GM18870 (cell line): Measurements from ENCODE around the gene WDR5.

ENCODE experiments used
- ATAC-seq: cut with Tn5 transposase; IDR thresholded peaks from one replicate; pipeline ENCODE4 v1.9.1; 2021; ENCODE audit warnings: moderate library complexity; ENCODE audit not compliant: unreplicated experiment

The WDR5 gene

DNA sequence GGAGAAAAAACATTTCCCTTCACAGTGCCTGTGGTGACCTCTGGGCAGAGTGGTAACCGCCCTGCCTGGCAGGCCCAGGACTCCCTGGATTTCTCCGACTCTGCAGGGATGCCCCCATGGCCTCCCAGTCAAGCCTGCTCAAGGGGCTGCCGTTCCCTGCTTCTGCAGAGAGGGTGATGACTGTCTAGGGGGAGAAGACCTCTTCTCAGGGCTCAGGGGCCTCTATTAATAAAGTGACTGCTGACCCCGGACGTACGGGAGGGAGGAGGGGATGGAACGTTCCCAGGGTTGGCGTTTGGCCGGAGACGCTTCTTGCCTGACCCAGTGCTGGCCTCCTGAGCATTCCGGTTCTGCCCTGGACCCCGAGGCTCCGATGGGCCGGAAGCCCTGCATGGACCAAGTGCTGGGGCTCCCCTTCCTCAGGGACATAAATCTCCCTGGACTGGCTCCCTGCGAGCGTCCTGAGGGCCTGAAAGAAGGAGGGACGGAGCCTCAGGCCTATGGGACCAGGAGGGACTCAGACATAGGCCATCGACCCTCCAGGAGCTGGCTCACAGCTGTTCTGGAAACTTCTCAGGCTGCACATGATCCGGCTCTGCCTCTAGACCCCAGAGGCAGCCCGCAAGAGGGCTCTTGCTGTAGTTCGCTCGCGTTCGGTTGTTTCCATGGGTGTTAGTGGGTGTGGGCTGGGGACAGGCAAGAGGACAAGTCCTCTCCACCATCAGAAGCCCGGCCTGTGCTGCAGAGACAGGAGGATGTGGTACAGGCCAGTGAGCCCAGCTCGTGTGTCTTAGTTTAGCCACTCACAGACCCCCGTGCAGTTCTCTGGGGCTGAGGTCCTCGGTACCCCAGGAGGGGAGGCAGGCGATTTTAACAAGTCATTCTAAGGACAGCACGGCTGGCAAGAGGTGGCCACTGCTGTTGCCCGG lies 36.6 kb downstream of the WDR5 start:
- ATAC-seq, result no peak

DNA sequence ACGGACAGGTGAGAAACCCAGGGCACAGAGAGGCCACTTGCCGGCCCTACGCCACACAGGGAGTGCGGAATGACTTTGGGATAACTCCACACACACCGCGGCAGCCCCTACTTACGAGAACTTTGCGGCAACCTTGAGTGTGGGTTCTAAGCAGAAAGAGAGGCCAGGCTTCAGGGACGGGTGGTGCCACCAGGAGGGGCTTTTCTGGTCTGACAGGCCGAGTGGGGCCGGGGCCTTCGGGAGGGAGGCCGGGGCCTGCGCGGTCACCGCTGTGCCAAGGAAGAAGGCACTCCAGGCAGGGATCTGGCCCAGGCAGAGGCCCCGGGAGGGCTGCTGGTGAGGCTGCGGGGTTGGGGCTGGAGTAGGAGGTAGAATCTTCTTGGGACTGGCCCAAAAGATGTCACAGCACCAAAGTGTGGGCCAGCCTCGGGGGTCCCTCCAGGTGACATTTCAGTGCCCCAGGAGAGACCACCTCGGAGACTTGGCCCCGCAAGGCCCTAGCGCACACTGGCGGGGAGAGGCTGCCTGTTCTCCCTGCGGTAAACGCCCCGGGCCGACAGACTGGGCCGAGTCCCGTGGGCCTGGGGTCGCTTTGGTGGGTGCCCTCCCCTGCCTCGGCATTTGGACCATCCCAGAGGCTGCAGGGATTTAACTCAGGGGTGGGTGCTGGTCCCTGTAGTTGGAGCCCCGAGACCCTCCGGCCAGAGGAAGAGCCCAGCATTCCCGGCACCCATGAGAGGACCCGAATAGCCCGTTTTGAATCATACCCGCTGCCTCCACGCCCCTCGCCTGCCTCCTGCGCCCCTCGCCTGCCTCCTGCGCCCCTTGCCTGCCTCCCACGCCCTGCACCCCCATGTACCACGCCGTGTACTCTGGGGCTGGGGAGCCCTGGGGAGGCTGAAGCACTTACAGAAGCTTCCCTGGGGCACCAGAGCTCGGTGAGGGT lies 37.5 kb downstream of the WDR5 start:
- no peak for ATAC-seq

DNA sequence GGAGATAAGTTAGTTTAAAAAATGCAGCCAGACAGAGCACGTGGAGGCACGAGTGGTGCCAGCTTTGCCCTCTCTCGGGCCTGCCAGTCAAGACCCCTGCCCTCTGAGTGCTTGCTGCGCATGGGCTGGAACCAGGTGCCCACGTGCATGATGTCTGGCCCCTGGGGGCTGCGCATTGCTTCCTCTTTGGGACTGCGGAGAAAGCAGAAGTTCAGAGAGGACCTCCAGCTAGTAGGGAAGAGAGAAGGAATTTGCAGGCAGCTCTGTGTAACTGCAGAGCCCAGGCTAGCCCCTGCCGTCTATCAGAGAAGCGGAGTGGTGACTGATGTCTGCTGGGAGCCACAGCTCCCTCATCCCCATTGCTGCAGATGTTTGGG lies 38.2 kb downstream of the WDR5 start:
- no peak for ATAC-seq

DNA sequence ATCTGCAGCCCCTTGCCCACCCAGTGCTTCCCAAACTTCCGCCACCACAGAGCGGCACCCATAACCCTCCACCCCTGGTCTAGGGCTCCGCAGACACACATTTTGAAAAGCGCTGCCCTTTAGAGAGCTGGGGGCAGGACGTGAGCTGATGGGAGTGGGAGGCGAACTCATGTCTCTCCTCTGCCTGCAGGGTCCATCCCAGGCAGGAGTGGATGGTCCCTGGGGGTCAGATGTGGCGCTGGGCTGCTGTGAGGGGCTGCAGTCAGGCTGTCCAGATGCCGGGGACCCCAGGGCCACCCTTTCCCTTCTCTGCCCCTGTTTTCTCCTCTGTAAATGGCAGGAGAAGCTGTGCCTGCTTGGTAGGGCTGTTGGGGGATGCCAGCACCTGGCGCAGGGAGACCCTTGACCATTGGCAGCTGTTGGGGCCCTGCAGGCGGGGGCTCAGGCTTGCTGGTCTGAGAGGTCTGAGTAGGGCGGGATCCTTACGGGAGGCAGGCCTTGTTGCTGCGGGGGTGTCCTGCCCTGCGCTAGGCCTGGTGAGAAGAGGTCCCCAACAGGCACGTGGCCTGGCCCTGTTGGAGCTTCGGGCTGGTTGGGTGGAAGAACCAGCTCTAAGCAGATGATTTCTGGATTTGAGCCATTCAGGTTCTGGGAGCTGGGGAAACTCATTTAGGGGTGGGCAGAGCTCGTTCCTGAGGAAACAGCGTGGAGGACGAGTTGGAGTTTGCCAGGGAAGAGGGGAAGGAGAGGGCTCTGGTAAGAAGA lies 38.8 kb downstream of the WDR5 start:
- ATAC-seq, result no peak

DNA sequence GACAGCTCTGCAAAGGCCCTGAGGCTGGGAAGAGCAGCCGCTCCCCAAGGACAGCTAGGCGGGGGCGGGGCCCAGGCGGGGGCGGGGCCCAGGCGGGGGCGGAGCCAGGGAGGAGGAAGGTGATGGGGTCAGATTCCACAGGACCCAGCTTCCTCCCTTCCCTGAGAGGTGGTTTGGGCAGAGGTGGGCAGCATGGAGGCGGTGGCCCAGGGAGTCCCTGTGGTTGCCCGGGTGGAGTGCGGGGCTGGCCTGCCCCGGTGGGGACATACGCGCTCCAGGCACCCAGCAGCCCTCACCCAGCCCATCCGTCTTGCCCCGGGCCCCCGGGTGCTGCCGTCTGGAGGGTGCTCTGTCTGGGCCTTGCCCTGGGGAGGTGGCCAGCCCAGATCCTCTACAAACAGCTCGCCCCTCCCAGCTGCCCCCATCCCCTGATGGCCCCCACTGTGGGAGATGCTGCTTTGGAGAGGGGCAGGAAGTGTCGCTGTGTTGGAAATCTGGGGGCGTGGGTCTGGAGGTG lies 39.5 kb downstream of the WDR5 start:
- ATAC-seq, result no peak

DNA sequence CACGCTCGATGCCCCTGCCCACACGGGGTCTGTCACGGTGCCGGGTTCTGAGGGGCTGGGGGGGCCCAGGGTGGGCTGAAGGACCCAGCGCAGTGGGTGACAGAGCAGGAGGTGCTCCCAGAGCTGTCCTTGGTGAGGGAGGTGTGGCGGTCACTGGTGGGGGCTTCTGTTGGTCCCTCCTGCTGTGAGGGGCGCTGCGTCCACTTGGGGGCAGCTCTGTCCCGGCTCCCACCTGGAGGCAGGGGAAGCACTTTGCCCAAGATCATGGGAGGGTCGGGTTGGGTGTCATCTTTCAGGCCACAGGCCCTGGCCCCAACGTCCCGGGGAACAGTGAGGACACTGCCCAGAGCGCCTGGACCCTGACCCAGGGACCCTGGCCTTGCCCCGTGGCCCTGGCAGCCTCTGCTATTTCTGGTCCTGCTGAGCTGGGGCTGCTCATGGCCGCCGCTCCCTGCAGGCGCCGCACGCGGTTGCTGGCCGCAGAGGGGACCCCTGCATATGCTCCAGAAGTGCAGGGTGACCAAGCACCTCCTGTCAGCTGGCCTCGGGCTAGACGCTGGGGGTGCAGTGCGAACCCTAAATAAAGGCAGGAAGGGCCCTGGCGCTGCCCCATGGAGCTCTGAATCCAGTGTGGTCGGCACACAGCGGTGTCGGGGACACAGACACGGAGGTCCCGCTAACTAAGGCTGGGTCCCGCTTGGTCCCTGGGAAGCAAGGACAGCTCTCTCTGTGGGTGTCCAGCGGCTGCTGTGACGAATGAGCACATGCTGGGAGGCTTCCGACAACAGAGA lies 40.1 kb downstream of the WDR5 start:
- no peak for ATAC-seq

DNA sequence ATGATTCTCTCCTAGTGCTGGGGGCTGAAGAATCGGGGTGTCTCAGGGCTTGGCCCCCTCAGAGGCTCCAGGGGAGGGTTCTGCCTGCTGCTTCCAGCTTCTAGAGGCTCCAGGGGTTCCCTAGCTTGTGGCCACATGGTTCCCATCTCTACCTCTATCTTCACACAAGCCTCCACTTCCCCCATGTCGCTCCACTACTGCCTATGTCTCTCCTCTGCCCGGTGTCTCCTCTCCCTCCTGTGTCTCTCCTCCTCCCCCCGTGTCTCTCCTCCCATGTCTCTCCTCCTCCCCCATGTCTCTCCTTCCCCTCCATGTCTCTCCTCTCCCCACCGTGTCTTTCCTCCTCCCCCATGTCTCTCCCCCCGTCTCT lies 40.7 kb downstream of the WDR5 start:
- ATAC-seq, result no peak

DNA sequence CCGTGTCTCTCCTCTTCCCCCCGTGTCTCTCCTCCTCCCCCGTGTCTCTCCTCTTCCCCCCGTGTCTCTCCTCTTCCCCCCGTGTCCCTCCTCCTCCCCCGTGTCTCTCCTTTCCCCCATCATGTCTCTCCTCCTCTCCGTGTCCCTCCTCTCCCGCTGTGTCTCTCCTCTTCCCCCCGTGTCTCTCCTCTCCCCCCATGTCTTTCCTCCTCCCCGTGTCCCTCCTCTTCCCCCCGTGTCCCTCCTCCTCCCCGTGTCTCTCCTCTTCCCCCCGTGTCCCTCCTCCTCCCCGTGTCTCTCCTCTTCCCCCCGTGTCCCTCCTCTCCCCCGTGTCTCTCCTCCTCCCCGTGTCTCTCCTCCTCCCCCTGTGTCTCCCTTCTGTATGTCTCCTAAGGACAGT lies 41.3 kb downstream of the WDR5 start:
- ATAC-seq, result no peak

DNA sequence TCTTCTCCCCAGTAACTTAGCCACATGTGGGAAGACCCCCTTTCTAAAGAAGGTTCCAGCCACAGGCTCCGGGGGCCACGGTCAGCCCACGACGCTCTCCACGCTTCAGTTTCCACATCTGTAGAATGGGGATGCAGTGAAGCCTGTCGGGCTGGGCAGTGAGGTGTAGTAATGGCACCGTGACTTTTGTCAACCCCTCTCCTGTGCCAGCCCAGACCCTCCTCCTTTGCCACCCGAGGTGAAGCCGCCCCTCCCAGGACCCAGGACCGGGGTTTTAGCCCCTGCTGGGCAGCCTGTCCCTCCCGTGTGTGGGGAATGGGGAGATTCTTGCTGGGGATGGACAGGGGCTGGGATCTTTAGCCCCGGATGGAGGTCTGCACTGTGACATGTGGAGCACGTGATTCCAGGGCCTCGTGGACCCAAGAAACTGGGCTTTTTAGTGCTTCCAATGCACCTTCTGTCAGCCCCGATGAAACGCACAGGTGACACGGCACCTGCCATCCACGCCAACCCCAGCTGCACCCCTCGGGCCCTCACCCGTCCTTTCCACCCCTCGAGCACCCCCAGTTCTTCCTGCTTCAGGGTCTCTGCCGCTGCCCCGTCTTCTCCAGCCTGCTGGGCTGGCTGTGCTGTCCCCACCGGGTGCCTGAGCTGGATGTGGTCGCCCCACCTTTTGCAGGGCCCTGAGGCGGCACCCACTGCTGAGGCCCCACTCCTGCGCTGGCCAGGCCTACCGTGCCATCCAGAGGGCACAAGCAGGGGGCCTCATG lies 41.9 kb downstream of the WDR5 start:
- no peak for ATAC-seq

DNA sequence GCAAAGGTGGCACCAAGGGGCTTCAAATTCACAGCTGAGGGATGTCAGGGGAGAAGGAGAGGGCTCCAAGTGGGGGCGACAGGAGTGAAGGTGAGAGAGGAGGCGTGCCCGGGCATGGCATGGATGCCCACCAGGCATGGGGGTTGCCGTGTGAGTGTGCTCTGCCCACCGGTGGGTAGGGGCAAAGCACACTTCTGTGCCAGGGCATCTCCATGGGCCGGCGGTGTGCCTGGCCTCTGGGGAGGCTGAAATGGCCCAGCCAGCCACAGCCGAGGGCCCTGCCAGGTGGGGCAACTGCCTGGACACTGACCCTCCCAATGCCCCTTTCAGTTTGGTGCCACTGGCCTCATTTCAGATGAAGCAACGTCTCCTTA lies 42.5 kb downstream of the WDR5 start:
- no peak for ATAC-seq

DNA sequence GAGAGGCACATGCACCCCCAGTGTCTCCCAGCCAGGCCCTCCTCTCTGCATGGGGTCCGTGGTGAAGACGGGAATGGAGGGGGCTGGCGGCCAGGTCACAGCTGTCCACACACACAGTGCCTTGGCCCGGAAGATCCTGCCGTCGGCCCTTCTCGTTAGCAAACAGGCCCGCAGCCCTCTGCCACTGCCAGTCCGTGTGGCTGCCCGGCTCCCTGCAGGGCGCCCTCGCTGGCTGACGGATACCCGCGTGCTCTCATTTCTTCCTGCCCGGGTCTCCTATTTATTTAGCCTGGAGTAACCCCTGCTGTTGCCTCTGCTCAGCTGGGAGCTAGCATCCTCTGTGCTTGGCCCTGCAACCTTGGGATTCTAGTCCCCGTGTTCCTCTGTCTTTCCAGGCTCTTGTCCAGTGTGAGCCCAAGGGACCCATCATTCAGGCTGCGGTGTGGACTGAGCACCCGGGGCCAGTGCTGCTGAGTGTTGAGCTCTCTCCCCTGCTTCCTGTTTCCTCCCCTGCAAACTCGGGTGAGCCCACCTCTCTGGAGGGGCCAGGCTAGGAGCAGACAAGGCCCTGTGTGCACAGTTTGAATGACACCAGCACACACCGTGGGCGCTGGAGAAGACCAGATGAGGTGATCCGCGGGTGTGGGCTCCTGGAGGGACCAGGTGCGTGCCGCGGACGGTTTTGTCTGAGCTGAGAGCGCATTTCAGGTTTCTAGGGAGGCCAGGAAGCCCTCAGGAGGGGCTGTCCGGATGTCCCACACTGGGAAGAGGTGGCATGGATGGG lies 43.1 kb downstream of the WDR5 start:
- ATAC-seq, result no peak

DNA sequence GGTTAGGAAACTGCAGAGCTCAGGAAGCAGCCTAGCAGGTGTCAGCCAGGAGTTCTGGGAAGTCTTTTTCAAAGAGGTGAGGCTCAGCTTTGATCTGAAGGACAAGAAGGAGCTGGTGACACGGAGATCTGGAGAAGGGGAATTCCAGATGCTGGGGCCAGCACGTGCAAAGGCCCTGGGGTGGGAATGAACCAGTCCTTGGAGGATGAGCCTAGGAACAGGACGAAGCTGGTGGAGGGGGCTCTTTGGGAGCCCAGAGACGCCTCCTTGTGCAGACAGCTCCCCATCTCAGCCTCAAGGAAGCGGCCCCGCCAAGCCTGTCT lies 43.7 kb downstream of the WDR5 start:
- ATAC-seq, result no peak

DNA sequence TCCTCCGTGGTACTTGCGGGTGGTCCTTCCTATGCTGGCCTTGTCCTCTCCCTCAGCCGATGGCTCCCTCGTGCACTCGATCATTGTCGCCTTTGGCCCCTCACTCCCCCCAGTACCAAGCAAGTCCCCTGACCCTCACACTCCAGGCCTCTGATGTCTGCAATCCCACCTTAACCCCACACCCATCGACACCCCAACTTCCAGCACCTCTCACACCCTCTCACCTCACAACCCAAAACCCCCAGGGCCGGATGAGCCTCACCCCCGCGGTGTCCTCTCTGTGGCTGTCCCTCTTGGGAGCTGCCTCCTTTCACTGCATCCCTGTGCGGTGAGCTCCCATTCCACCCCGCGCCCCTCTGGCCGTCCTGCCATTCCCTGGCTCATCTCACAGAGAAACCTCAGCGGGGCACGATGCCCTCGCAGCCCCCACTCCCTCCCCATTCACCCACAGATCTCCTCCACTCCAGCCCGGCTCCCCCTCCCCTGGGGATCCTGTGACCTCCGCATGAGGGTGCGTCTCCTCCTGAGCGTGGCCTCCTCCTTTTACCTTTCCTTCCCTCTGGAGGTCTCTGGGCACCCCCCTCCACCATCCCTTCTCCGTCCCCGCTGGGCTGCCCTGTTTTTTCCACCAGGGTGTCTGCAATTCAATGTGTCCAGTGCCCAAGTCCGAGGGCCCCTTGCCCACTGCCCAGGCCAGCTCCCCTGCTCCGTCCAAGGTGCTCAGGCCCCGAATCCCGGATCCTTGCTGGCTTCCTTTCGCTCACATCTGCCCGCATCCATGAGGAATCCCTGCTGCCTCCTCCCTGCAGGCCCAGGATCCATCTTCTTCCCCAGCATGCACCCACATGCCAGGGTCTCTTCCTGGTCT lies 44.3 kb downstream of the WDR5 start:
- no peak for ATAC-seq

DNA sequence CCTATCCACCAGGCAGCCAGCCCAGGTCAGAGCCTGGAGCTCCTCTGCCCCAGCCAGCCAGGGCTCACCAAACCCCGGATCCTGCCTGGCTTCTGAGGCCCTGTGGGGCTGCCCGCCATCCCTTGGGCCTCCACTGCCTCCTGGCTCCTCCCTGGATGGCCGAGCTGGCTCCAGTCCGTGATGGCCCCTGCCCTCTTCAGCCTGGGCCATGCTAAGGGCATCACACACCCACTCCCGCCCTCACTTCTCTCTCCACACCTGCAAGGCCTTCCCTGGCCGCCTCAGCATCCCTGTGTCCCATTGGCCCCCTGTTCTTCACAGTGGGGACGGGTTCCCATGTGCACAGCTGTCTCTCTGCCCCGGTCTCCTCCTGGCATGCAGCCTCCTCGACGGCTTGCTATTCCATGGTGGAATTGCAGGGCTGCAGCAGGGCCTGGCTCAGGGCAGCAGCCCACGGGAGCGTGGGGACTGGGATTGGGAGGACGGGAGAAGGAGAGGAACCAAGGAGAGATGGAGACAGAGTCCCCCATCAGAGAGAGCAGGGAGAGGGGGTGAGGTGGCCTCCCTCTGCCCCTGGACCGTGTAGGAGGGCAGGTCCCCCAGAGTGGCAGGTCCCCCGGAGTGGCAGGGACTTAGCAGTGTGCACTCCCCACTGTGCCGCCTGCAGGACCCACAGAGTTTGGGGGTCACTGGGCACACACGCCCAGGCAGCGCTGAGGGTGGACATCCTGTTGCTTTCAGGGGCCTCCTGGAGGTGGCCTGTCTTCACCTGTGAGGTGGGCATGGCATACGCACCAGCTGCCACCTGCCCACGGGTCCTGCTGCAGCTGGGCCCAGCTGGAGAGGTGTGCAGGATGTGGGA lies 45.1 kb downstream of the WDR5 start:
- ATAC-seq, result no peak

DNA sequence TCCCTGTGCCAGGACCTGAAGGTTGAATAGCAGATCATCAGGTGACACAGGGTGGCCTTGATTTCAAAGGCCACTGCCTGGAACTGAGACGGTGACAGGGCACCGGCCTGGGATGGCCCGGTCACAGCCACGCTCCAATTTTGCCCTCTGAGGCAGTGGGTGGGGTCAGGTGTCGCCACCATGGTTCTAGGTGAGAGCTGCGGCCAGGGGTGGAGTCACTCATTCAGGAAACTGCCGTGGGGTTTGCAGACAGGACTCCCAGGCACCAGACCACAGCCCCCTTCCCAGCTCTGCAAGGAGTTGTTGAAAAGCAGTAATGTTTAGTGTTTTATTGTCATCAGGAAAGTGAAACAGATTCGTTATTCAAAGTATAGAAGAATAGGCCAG lies 45.8 kb downstream of the WDR5 start:
- no peak for ATAC-seq

DNA sequence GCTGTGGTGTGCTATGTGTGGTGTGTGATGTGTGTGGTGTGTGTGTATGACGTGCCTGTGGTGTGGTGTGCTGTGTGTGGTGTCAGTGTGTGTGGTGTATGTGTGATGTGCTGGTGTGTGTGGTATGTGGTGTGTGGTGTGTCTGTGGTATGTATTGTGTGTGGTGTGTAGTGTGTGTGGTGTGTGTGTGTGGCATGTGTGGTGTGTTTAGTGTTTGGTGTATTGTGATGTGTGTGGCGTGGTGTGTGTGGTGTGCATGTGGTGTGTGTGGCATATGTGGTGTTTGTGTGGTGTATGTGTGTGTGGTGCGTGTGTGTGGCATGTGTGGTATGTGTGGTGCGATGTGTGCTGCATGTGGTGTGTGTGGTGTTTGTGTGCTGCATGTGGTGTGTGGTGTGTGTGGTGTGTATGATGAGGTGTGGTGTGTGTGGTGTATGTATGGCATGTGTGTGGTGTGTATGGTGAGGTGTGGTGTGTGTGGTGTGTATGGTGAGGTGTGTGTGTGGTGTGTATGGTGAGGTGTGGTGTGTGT lies 46.7 kb downstream of the WDR5 start:
- ATAC-seq, result no peak

DNA sequence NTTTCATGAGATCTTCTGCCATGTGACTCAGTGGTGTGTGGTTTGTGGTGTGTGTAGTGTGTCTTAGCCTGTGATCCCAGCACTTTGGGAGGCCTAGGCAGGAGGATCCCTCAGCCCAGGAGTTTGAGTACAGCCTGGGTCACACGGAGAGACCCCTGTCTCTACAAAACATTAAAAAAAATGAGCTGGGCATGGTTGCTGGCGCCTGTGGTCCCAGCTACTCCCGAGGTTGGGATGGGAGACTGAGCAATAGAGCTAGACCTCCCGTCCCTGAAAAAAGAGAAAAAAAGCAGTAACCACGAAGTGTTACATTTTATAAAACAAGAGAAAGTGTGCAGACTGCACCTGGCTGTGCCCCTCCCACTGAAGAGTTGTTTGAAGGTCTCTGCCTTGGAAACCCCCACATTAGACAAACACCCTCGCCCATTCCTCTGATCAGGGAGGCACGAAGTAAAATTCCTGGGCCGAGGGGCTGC lies 49.7 kb downstream of the WDR5 start:
- no peak for ATAC-seq
